ENCODE data around the gene AVL9.

DNA sequence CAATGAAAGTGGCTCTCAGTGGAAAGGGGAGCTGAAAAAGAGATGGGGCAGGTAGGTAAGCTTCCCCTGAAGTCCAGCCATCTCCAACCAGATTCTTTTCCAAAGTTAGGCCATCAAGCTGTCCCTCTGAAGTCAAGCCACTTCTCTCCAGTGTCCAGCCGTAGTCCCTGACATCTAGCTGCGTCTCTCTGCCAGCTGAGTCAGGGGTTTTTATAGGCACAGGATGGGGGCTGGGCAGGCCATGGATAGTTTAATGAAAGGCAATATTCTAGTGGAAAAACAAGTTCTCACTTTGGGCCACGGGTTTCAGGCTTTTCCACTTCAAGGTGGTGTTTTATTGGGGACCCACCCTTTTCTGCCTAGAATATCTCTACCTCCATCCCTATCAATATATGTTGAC lies 36.8 kb downstream of the AVL9 start:
- TF ChIP-seq, protein P1, sequence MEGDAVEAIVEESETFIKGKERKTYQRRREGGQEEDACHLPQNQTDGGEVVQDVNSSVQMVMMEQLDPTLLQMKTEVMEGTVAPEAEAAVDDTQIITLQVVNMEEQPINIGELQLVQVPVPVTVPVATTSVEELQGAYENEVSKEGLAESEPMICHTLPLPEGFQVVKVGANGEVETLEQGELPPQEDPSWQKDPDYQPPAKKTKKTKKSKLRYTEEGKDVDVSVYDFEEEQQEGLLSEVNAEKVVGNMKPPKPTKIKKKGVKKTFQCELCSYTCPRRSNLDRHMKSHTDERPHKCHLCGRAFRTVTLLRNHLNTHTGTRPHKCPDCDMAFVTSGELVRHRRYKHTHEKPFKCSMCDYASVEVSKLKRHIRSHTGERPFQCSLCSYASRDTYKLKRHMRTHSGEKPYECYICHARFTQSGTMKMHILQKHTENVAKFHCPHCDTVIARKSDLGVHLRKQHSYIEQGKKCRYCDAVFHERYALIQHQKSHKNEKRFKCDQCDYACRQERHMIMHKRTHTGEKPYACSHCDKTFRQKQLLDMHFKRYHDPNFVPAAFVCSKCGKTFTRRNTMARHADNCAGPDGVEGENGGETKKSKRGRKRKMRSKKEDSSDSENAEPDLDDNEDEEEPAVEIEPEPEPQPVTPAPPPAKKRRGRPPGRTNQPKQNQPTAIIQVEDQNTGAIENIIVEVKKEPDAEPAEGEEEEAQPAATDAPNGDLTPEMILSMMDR (IDR thresholded peaks at IDR 0.05; ENCODE audit: low read depth, low read length, poor library complexity, severe bottlenecking) = no peak
- TF ChIP-seq EZH2phosphoT487 (IDR thresholded peaks at IDR 0.05; ENCODE audit: borderline replicate concordance, low read length) = no peak

Measured in DOHH2 (cell line).